IMR-90 (cell line): ENCODE measurements around the gene NFATC3. TPM values are rescaled to one million over a fixed set of nuclear protein-coding genes. Genes with fewer than 3 reads are reported as not detected.

Source experiments
- ATAC-seq: fragments of 200-7000 bp; cut with Tn5 transposase; 2 replicates; pipeline ENCODE4 v1.9.1; 2020; ENCODE audit warnings: low read depth, mild to moderate bottlenecking, moderate library complexity
- BruUV-seq: library from RNA; stranded (reverse); fragments of 400-500 nt; replicated peaks from 2 replicates; lab custom pipeline; 2021; lab: Mats Ljungman, UMichigan
- CTCF ChIA-PET: fragments of 300-600 bp; formaldehyde crosslinking; extraction: SDS; loops from one replicate; lab custom pipeline; 2021; ENCODE audit warnings: antibody characterized with exemption; lab: Yijun Ruan, JAX
- POLR2A ChIA-PET: fragments of 300-600 bp; sonication (Branson Sonifier 250); formaldehyde crosslinking; loops from one replicate; lab custom pipeline; 2022; ENCODE audit warnings: antibody characterized with exemption; ENCODE audit not compliant: unreplicated experiment; lab: Charles Lee
- DNase-seq: peaks from one replicate; pipeline ENCODE4 v3.0.0; 2013
- H2AFZ ChIP-seq: replicated peaks from 2 replicates; pipeline ENCODE3; 2013; ENCODE audit warnings: low read length, mild to moderate bottlenecking; ENCODE audit not compliant: poor library complexity
- H2AK5ac ChIP-seq: 2 replicates; pipeline ENCODE4 v1.6.1; 2013; ENCODE audit warnings: low read depth, low read length, inconsistent platforms
- H2AK9ac ChIP-seq: replicated peaks from 2 replicates; pipeline ENCODE3; 2013; ENCODE audit warnings: mild to moderate bottlenecking, low read depth, low read length, moderate library complexity; ENCODE audit not compliant: poor library complexity
- H2BK120ac ChIP-seq: 2 replicates; pipeline ENCODE4 v1.6.1; 2013; ENCODE audit warnings: low read depth, low read length, inconsistent platforms
- H2BK15ac ChIP-seq: 3 replicates; pipeline ENCODE4 v1.6.1; 2013; ENCODE audit warnings: low read depth, low read length, inconsistent platforms
- H2BK20ac ChIP-seq: 2 replicates; pipeline ENCODE4 v1.6.1; 2013; ENCODE audit warnings: low read depth, mild to moderate bottlenecking, inconsistent platforms, low read length, moderate library complexity
- H2BK5ac ChIP-seq: 2 replicates; pipeline ENCODE4 v1.6.1; 2013; ENCODE audit warnings: mild to moderate bottlenecking, low read depth, low read length, inconsistent platforms; ENCODE audit not compliant: poor library complexity, severe bottlenecking
- H3K14ac ChIP-seq: replicated peaks from 2 replicates; pipeline ENCODE4 v1.6.1; 2013; ENCODE audit warnings: low read depth, low read length, inconsistent platforms
- H3K18ac ChIP-seq: 2 replicates; pipeline ENCODE4 v1.6.1; 2013; ENCODE audit warnings: low read depth, low read length, control low read depth
- H3K23ac ChIP-seq: 2 replicates; pipeline ENCODE4 v1.6.1; 2013; ENCODE audit warnings: low read depth, low read length, inconsistent platforms
- H3K27ac ChIP-seq: 2 replicates; pipeline ENCODE4 v1.5.1; 2013; ENCODE audit warnings: mild to moderate bottlenecking, control low read depth, low read length; ENCODE audit not compliant: insufficient read depth
- H3K27me3 ChIP-seq: 2 replicates; pipeline ENCODE4 v1.6.1; 2013; ENCODE audit warnings: low read length; ENCODE audit not compliant: control insufficient read depth, insufficient read depth
- H3K36me3 ChIP-seq: 2 replicates; pipeline ENCODE4 v1.6.1; 2013; ENCODE audit warnings: low read length, mixed read lengths; ENCODE audit not compliant: control insufficient read depth, insufficient read depth
- H3K4ac ChIP-seq: 2 replicates; pipeline ENCODE4 v1.6.1; 2013; ENCODE audit warnings: low read depth, low read length, inconsistent platforms
- H3K4me1 ChIP-seq: 2 replicates; pipeline ENCODE4 v1.6.1; 2013; ENCODE audit warnings: low read length, mixed read lengths; ENCODE audit not compliant: control insufficient read depth, insufficient read depth
- H3K4me2 ChIP-seq: 2 replicates; pipeline ENCODE4 v1.6.1; 2013; ENCODE audit warnings: low read depth, mild to moderate bottlenecking, control low read depth, low read length, moderate library complexity
- H3K4me3 ChIP-seq: 2 replicates; pipeline ENCODE4 v1.5.1; 2013; ENCODE audit warnings: low read depth, mild to moderate bottlenecking, control low read depth, low read length, moderate library complexity; ENCODE audit not compliant: insufficient read depth
- H3K56ac ChIP-seq: 2 replicates; pipeline ENCODE4 v1.6.1; 2013; ENCODE audit warnings: low read length, inconsistent platforms; ENCODE audit not compliant: insufficient read depth; ENCODE audit errors: extremely low read depth
- H3K79me1 ChIP-seq, 2 experiments: 2 replicates each; pipeline ENCODE4 v1.6.1; 2013; ENCODE audit warnings: low read length in 2 of 2, inconsistent platforms in 1 of 2, low read depth in 1 of 2
- H3K9ac ChIP-seq: 2 replicates; pipeline ENCODE4 v1.6.1; 2013; ENCODE audit warnings: low read depth, low read length, control low read depth
- H3K9me1 ChIP-seq: 2 replicates; pipeline ENCODE4 v1.6.1; 2013; ENCODE audit warnings: low read length, inconsistent platforms; ENCODE audit not compliant: insufficient read depth
- H3K9me3 ChIP-seq: 2 replicates; pipeline ENCODE4 v1.6.1; 2013; ENCODE audit warnings: low read length; ENCODE audit not compliant: control insufficient read depth, insufficient read depth
- H4K20me1 ChIP-seq: 2 replicates; pipeline ENCODE4 v1.6.1; 2013; ENCODE audit warnings: low read length, inconsistent platforms; ENCODE audit not compliant: insufficient read depth
- H4K5ac ChIP-seq: 2 replicates; pipeline ENCODE4 v1.6.1; 2013; ENCODE audit warnings: mild to moderate bottlenecking, low read depth, low read length, control low read depth
- H4K8ac ChIP-seq, 2 experiments: 2 replicates each; pipeline ENCODE4 v1.6.1; 2013; ENCODE audit warnings: low read depth in 2 of 2, low read length in 2 of 2, control low read depth in 1 of 2, inconsistent platforms in 1 of 2
- H4K91ac ChIP-seq: 2 replicates; pipeline ENCODE4 v1.6.1; 2013; ENCODE audit warnings: low read depth, low read length, inconsistent platforms; ENCODE audit not compliant: insufficient read depth
- CEBPB ChIP-seq: IDR thresholded peaks from 2 replicates; pipeline ENCODE4 v1.6.1; 2012; ENCODE audit warnings: low read depth, low read length, improper control_type of control experiment
- CHD1 ChIP-seq: IDR thresholded peaks from 2 replicates; pipeline ENCODE4 v1.6.1; 2012; ENCODE audit warnings: low read depth, low read length, improper control_type of control experiment
- CTCF ChIP-seq: conservative IDR thresholded peaks from 2 replicates; pipeline ENCODE4 v1.5.1; 2012; ENCODE audit warnings: mild to moderate bottlenecking, low read depth, low read length, improper control_type of control experiment
- FOS ChIP-seq: fragments of 150-350 bp; IDR thresholded peaks from 2 replicates; pipeline ENCODE4 v1.6.1; 2016; ENCODE audit warnings: low read depth, low read length
- NFE2L2 ChIP-seq: fragments of 150-350 bp; IDR thresholded peaks from 2 replicates; pipeline ENCODE4 v1.6.1; 2016; ENCODE audit warnings: low read depth, mild to moderate bottlenecking, low read length
- POLR2A ChIP-seq: IDR thresholded peaks from 2 replicates; pipeline ENCODE4 v1.6.1; 2012; ENCODE audit warnings: mild to moderate bottlenecking, low read depth, low read length
- RAD21 ChIP-seq: IDR thresholded peaks from 2 replicates; pipeline ENCODE4 v1.6.1; 2012; ENCODE audit warnings: low read length, improper control_type of control experiment
- RCOR1 ChIP-seq: IDR thresholded peaks from 2 replicates; pipeline ENCODE4 v1.6.1; 2012; ENCODE audit warnings: mild to moderate bottlenecking, low read length, improper control_type of control experiment; ENCODE audit not compliant: insufficient replicate concordance
- RFX5 ChIP-seq: IDR thresholded peaks from 2 replicates; pipeline ENCODE4 v1.8.0; 2012; ENCODE audit warnings: low read depth, mild to moderate bottlenecking, low read length, moderate library complexity
- SMC3 ChIP-seq: fragments of 150-350 bp; IDR thresholded peaks from 2 replicates; pipeline ENCODE4 v1.6.1; 2016; ENCODE audit warnings: low read depth, mild to moderate bottlenecking, antibody characterized with exemption, low read length, moderate library complexity
- USF2 ChIP-seq: fragments of 150-350 bp; IDR thresholded peaks from 2 replicates; pipeline ENCODE4 v1.6.1; 2017; ENCODE audit warnings: mild to moderate bottlenecking, antibody characterized with exemption, low read length, low read depth
- WGBS, 2 experiments: methylation state at CpG; one replicate each; pipeline versions ENCODE4 v1.1.5 to v1.1.7; 2013; ENCODE audit warnings: missing lambda C conversion rate in 2 of 2; ENCODE audit not compliant: insufficient read length in 1 of 2; ENCODE audit errors: extremely low coverage in 2 of 2; 5-methylcytosine and 5-hydroxymethylcytosine counted together
- dilution Hi-C: fragments of 300-500 bp; cut with HindIII; formaldehyde crosslinking; loops from one replicate; pipeline ENCODE4 v1.14.3; 2018; ENCODE audit warnings: low sequenced_read_pairs; ENCODE audit not compliant: unreplicated experiment
- in situ Hi-C: fragments of 300-500 bp; cut with MboI; formaldehyde crosslinking; loops from 3 replicates; pipeline ENCODE4 v1.14.3; 2019; ENCODE audit warnings: low sequenced_read_pairs, inconsistent platforms, mixed read lengths
- intact Hi-C: fragments of 100-400 bp; cut with micrococcal nuclease; formaldehyde crosslinking; loops from 2 replicates; pipeline ENCODE4 v1.10.0; 2022
- polyA plus RNA-seq, 3 experiments: library from polyadenylated mRNA; depleted of rRNA; stranded (reverse); fragments of >200 nt; gene quantifications; 2 replicates each; pipeline ENCODE4 v1.2.3, GENCODE V29; 2012; ENCODE audit warnings: low replicate concordance in 1 of 3
- total RNA-seq: library from RNA; depleted of rRNA; stranded (reverse); fragments of >200 nt; gene quantifications from 2 replicates; pipeline ENCODE4 v1.2.3, GENCODE V29; 2012

NFATC3 gene
- total and polyA plus RNA-seq, 2 of the 4 experiments (the other 2 are of a cell fraction), result 6.3 to 21.5 TPM

- Histone ChIP-seq H3K4me3 (no peak overlapping the region), H2BK20ac (no peak overlapping the region), H3K27me3 (no peaks in the 10 kb centered on the region), H2AK5ac (no peak overlapping the region), H3K27ac (no peak overlapping the region), H4K20me1 (peaks cover 23% of the 10 kb centered on the region), H2BK120ac (no peak overlapping the region), H3K4ac (no peak overlapping the region), H3K14ac (no peak overlapping the region), H3K36me3 (peaks cover 13% of the 10 kb centered on the region; the same call in 1 of the 2 replicates), H4K5ac (no peak overlapping the region), H3K79me1 (0 out of 4 replicates have a peak, but pooled peaks cover 0 to 5% of the 10 kb centered on the region in 2 experiments), H3K9me3 (no peaks in the 10 kb centered on the region), H3K9me1 (peaks cover 14% of the 10 kb centered on the region), H2BK15ac (no peak overlapping the region), H3K56ac (no peak overlapping the region), H2AFZ (no peak overlapping the region), H2AK9ac (peak overlapping the region; percentile 50), H3K9ac (no peak overlapping the region), H4K8ac (no peak overlapping the region), H3K4me1 (peaks cover 16% of the 10 kb centered on the region), H2BK5ac (no peak overlapping the region), H3K23ac (no peak overlapping the region), H3K4me2 (no peak overlapping the region), H3K18ac (no peak overlapping the region), H4K91ac (no peak overlapping the region)
- ATAC-seq (no peak), DNase-seq (no peak)
- POLR2A ChIA-PET, result no interaction called here
- WGBS, 2 experiments, result no CpG with 5 or more reads among the region's 4 CpGs
- CTCF ChIA-PET, result interaction anchor here (0.6 kb wide), 1 partner anchor 28 kb away, joined by 4 read pairs; no protein-coding TSS in a partner anchor
- no peak for TF ChIP-seq CHD1
- no peak for TF ChIP-seq SMC3
- no peak for TF ChIP-seq NFE2L2
- TF ChIP-seq RCOR1, result no peak
- no peak for TF ChIP-seq FOS
- no peak for TF ChIP-seq RFX5
- no peak for TF ChIP-seq RAD21
- TF ChIP-seq POLR2A, result no peak
- TF ChIP-seq CEBPB, result no peak
- no peak for TF ChIP-seq USF2
- TF ChIP-seq CTCF, result no peak
- no TSS peak for BruUV-seq
- dilution Hi-C loops, result no loop called here
- in situ Hi-C loops, result no loop called here
- intact Hi-C loops, result no loop called here
Observed at GRCh38 chr16:68062910-68063393, 22.2 kb upstream of the NFATC3 start.
